ENCODE results near the gene PIEZO1. TPM values are rescaled to one million over a fixed set of nuclear protein-coding genes. Genes with fewer than 3 reads are reported as not detected.

PIEZO1 gene
- total and polyA plus RNA-seq, 9 of the 15 experiments (the other 6 are each of a cell fraction or from before 2014, with no cell fraction given), result 3.6 to 432 (median 131) TPM

DNA sequence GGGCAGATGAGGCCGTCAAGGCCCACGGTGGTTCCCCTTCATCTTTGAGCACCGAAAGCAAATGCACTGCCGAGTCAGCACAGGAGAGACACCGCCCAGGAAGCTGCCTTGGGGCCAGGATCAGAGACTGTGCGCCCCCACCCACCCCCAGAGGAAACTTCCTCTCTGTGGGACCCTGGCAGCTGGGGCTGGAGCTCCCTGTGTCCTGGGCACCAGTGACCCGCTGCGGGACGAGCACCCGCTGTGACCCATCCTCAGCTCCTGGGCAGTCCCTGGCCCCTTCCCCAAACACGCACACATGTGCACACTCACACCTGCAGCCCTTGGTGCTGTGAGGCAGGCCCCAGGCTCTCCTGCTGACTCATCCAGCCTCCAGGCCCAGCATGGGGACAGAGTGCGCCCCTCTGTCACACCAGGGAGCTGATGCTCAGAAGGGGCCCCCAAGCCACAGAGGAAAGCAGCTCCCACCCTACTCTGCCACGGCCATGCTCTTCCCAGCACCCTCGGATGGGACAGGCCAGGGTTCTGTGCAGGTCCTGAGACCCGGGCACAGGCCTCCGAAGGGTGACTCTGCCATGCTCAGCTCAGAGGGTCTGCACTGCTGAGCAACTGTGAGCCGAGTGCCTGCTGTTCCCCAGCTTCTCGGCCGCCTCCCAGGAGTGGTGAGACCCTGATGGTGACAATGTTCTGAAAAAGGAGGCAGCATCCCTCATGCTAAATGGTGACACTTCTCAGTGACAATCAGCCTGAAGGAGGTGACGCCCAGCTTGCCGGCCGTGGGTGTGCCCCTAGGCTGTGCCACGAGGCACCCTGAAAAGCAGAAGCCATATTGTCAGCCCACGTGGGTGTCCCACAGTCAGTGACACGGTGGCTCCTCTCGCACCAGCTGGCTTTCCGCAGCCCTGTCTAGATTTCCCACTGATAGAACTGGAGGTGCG is 3.6 kb downstream of the PIEZO1 start (continued):
- TF ChIP-seq, protein P1, sequence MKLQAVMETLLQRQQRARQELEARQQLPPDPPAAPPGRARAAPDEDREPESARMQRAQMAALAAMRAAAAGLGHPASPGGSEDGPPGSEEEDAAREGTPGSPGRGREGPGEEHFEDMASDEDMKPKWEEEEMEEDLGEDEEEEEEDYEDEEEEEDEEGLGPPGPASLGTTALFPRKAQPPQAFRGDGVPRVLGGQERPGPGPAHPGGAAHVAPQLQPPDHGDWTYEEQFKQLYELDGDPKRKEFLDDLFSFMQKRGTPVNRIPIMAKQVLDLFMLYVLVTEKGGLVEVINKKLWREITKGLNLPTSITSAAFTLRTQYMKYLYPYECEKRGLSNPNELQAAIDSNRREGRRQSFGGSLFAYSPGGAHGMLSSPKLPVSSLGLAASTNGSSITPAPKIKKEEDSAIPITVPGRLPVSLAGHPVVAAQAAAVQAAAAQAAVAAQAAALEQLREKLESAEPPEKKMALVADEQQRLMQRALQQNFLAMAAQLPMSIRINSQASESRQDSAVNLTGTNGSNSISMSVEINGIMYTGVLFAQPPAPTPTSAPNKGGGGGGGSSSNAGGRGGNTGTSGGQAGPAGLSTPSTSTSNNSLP (IDR thresholded peaks at IDR 0.05; ENCODE audit: borderline replicate concordance, low read depth, low read length), result no peak
- TF ChIP-seq, protein P2, sequence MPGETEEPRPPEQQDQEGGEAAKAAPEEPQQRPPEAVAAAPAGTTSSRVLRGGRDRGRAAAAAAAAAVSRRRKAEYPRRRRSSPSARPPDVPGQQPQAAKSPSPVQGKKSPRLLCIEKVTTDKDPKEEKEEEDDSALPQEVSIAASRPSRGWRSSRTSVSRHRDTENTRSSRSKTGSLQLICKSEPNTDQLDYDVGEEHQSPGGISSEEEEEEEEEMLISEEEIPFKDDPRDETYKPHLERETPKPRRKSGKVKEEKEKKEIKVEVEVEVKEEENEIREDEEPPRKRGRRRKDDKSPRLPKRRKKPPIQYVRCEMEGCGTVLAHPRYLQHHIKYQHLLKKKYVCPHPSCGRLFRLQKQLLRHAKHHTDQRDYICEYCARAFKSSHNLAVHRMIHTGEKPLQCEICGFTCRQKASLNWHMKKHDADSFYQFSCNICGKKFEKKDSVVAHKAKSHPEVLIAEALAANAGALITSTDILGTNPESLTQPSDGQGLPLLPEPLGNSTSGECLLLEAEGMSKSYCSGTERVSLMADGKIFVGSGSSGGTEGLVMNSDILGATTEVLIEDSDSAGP (CRISPR knock-in tag; IDR thresholded peaks at IDR 0.05), result no peak
- TF ChIP-seq, protein P3, sequence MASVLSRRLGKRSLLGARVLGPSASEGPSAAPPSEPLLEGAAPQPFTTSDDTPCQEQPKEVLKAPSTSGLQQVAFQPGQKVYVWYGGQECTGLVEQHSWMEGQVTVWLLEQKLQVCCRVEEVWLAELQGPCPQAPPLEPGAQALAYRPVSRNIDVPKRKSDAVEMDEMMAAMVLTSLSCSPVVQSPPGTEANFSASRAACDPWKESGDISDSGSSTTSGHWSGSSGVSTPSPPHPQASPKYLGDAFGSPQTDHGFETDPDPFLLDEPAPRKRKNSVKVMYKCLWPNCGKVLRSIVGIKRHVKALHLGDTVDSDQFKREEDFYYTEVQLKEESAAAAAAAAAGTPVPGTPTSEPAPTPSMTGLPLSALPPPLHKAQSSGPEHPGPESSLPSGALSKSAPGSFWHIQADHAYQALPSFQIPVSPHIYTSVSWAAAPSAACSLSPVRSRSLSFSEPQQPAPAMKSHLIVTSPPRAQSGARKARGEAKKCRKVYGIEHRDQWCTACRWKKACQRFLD (CRISPR knock-in tag; IDR thresholded peaks at IDR 0.05), result peak; percentile 64; the same call in 1 of the 2 replicates
- TF ChIP-seq POLR3G (IDR thresholded peaks at IDR 0.05; ENCODE audit: extremely low read depth, insufficient read length, insufficient replicate concordance) (no peak), SIRT6 (IDR thresholded peaks at IDR 0.05; ENCODE audit: low read depth, low read length) (no peak), CBX2 (IDR thresholded peaks at IDR 0.05; ENCODE audit: insufficient read depth, low read length, poor library complexity, severe bottlenecking) (no peak), ZNF41 (CRISPR knock-in tag; conservative IDR thresholded peaks at IDR 0.05) (no peak), EP300 (IDR thresholded peaks at IDR 0.05; ENCODE audit: low read length) (no peak), NR2F6 (CRISPR knock-in tag; IDR thresholded peaks at IDR 0.05) (no peak), ZBTB8A (IDR thresholded peaks at IDR 0.05; ENCODE audit: partially characterized antibody) (no peak), LEF1 (IDR thresholded peaks at IDR 0.05) (no peak; the same call in 1 of the 2 replicates), POLR2G (IDR thresholded peaks at IDR 0.05; ENCODE audit: low read depth, low read length) (peak; percentile 83), FOXP1 (CRISPR knock-in tag; IDR thresholded peaks at IDR 0.05) (no peak), HCFC1 (IDR thresholded peaks at IDR 0.05; ENCODE audit: low read depth, low read length) (no peak), NONO (IDR thresholded peaks at IDR 0.05; ENCODE audit: low read depth in 2 of 2, low read length in 1 of 2) (0 out of 4 replicates have a peak, but pooled peaks of 1 of the 2 experiments have one; percentile 27), BHLHE40 (IDR thresholded peaks at IDR 0.05; ENCODE audit: low read length) (0 out of 2 replicates have a peak, but pooled peaks have one; percentile 44), NUFIP1 (IDR thresholded peaks at IDR 0.05; ENCODE audit: partially characterized antibody) (no peak), RFX7 (CRISPR knock-in tag; IDR thresholded peaks at IDR 0.05) (no peak)
- TF ChIP-seq, protein P4, sequence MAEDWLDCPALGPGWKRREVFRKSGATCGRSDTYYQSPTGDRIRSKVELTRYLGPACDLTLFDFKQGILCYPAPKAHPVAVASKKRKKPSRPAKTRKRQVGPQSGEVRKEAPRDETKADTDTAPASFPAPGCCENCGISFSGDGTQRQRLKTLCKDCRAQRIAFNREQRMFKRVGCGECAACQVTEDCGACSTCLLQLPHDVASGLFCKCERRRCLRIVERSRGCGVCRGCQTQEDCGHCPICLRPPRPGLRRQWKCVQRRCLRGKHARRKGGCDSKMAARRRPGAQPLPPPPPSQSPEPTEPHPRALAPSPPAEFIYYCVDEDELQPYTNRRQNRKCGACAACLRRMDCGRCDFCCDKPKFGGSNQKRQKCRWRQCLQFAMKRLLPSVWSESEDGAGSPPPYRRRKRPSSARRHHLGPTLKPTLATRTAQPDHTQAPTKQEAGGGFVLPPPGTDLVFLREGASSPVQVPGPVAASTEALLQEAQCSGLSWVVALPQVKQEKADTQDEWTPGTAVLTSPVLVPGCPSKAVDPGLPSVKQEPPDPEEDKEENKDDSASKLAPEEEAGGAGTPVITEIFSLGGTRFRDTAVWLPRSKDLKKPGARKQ (CRISPR knock-in tag; IDR thresholded peaks at IDR 0.05), result no peak
